Erythroblast (primary cell): ENCODE results near the gene ERV3-1.
"Not testable (repeated sequence)": the region's sequence is repeated elsewhere in the genome, so short reads cannot be mapped to it uniquely, and the experiment has no call there.

ENCODE experiments used
- GATA1 ChIP-seq: IDR thresholded peaks from 2 replicates; pipeline ENCODE4 v1.6.1; 2011; ENCODE audit warnings: low read depth, mild to moderate bottlenecking, control low read depth, low read length, moderate library complexity
- POLR2A ChIP-seq: IDR thresholded peaks from 2 replicates; pipeline ENCODE4 v1.6.1; 2011; ENCODE audit warnings: mild to moderate bottlenecking, low read length

- not testable (repeated sequence) for TF ChIP-seq POLR2A, GATA1
Observed at GRCh38 chr7:65025023-65025422, 18.5 kb upstream of the ERV3-1 start.
